Astrocyte (in vitro differentiated cells and primary cell): Measurements from ENCODE around the gene AAMDC. TPM values are rescaled to one million over a fixed set of nuclear protein-coding genes. Genes with fewer than 3 reads are reported as not detected.

Source experiments
- DNase-seq: peaks from one replicate; pipeline ENCODE4 v3.0.0-alpha.2; 2010; ENCODE audit warnings: low read depth
- FAIRE-seq: peaks from 2 replicates; lab custom pipeline; 2011; peaks lifted over from hg19 to GRCh38; lab: Jason Lieb, UNC
- H2AFZ ChIP-seq: 2 replicates; pipeline ENCODE4 v1.6.0; 2012; ENCODE audit warnings: low read depth, low read length, inconsistent platforms
- H3K27ac ChIP-seq: 2 replicates; pipeline ENCODE4 v1.5.1; 2011; ENCODE audit warnings: low read depth, low read length, inconsistent platforms
- H3K27me3 ChIP-seq: 2 replicates; pipeline ENCODE4 v1.6.0; 2011; ENCODE audit warnings: low read length, inconsistent platforms; ENCODE audit not compliant: insufficient read depth
- H3K36me3 ChIP-seq: 2 replicates; pipeline ENCODE4 v1.5.1; 2011; ENCODE audit warnings: low read length, inconsistent platforms; ENCODE audit not compliant: insufficient read depth
- H3K4me1 ChIP-seq: 2 replicates; pipeline ENCODE4 v1.5.1; 2011; ENCODE audit warnings: low read length, inconsistent platforms; ENCODE audit not compliant: insufficient read depth
- H3K4me2 ChIP-seq: 2 replicates; pipeline ENCODE4 v1.6.0; 2012; ENCODE audit warnings: low read length, inconsistent platforms
- H3K4me3 ChIP-seq: 2 replicates; pipeline ENCODE4 v1.5.1; 2011; ENCODE audit warnings: low read depth, mild to moderate bottlenecking, low read length, inconsistent platforms; ENCODE audit not compliant: insufficient read depth
- H3K79me2 ChIP-seq: 2 replicates; pipeline ENCODE4 v1.6.0; 2012; ENCODE audit warnings: mild to moderate bottlenecking, low read length, inconsistent platforms; ENCODE audit not compliant: insufficient read depth
- H3K9ac ChIP-seq: 2 replicates; pipeline ENCODE4 v1.6.0; 2012; ENCODE audit warnings: mild to moderate bottlenecking, low read length, inconsistent platforms
- H3K9me3 ChIP-seq: 2 replicates; pipeline ENCODE4 v1.5.1; 2012; ENCODE audit warnings: low read depth, mild to moderate bottlenecking, low read length, inconsistent platforms; ENCODE audit not compliant: insufficient read depth
- H4K20me1 ChIP-seq: 2 replicates; pipeline ENCODE4 v1.6.0; 2012; ENCODE audit warnings: low read length, inconsistent platforms; ENCODE audit not compliant: insufficient read depth
- H3K27ac Mint-ChIP-seq: one replicate; pipeline ENCODE4 v1.8.0; 2021; ENCODE audit warnings: mild to moderate bottlenecking, mixed read lengths; ENCODE audit not compliant: unreplicated experiment
- H3K27me3 Mint-ChIP-seq: one replicate; pipeline ENCODE4 v1.8.0; 2021; ENCODE audit warnings: low read depth, mixed read lengths; ENCODE audit not compliant: unreplicated experiment
- H3K36me3 Mint-ChIP-seq: one replicate; pipeline ENCODE4 v1.8.0; 2021; ENCODE audit warnings: low read depth, mixed read lengths; ENCODE audit not compliant: unreplicated experiment
- H3K4me1 Mint-ChIP-seq: one replicate; pipeline ENCODE4 v1.8.0; 2021; ENCODE audit warnings: low read depth, mixed read lengths; ENCODE audit not compliant: unreplicated experiment
- H3K4me3 Mint-ChIP-seq: one replicate; pipeline ENCODE4 v1.8.0; 2021; ENCODE audit warnings: mild to moderate bottlenecking, moderate library complexity, mixed read lengths; ENCODE audit not compliant: unreplicated experiment
- H3K9me3 Mint-ChIP-seq: one replicate; pipeline ENCODE4 v1.8.0; 2021; ENCODE audit warnings: mild to moderate bottlenecking, mixed read lengths; ENCODE audit not compliant: unreplicated experiment
- CTCF ChIP-seq: IDR thresholded peaks from 2 replicates; pipeline ENCODE4 v1.5.1; 2011; ENCODE audit warnings: low read depth, mild to moderate bottlenecking, inconsistent platforms, low read length, moderate library complexity; ENCODE audit not compliant: insufficient read depth
- EZH2 ChIP-seq: IDR thresholded peaks from 2 replicates; pipeline ENCODE4 v1.6.1; 2012; ENCODE audit warnings: mild to moderate bottlenecking, low read length, inconsistent platforms; ENCODE audit not compliant: insufficient read depth
- total RNA-seq: library from RNA; stranded (reverse); gene quantifications from 2 replicates; pipeline ENCODE4 v1.2.1, GENCODE V29; 2021

AAMDC gene
- total RNA-seq, 1 donor from 2014 or later, result 53.1 TPM

- Histone ChIP-seq H3K4me3 (no peak overlapping the region), H3K27me3 (no peaks in the 10 kb centered on the region), H3K36me3 (no peaks in the 10 kb centered on the region), H3K27ac (no peak overlapping the region), H3K4me1 (peaks cover 12% of the 10 kb centered on the region), H3K9me3 (no peaks in the 10 kb centered on the region), H2AFZ (no peak overlapping the region), H3K9ac (no peak overlapping the region), H4K20me1 (no peaks in the 10 kb centered on the region), H3K79me2 (no peaks in the 10 kb centered on the region), H3K4me2 (no peak overlapping the region)
- H3K36me3 Mint-ChIP-seq, result peaks cover 19% of the 10 kb centered on the region
- H3K4me3 Mint-ChIP-seq, result no peak overlapping the region
- no peak overlapping the region for H3K27ac Mint-ChIP-seq
- peak; percentile 59 for DNase-seq
- FAIRE-seq, result no peak
- peaks cover 22% of the 10 kb centered on the region for H3K4me1 Mint-ChIP-seq
- H3K9me3 Mint-ChIP-seq, result no peaks in the 10 kb centered on the region
- H3K27me3 Mint-ChIP-seq, result no peaks in the 10 kb centered on the region
- no peak for TF ChIP-seq CTCF
- no peak for TF ChIP-seq EZH2
Measured at GRCh38 chr11:77882396-77882795, 61.5 kb downstream of the AAMDC start.

- H3K27ac Mint-ChIP-seq, result peak overlapping the region; percentile 2
- no peak overlapping the region for H3K4me3 Mint-ChIP-seq
- Histone ChIP-seq H3K27me3 (no peaks in the 10 kb centered on the region), H3K4me3 (no peak overlapping the region), H4K20me1 (no peaks in the 10 kb centered on the region), H3K27ac (peak overlapping the region; percentile 34), H3K9me3 (no peaks in the 10 kb centered on the region), H3K36me3 (no peaks in the 10 kb centered on the region), H3K9ac (no peak overlapping the region), H2AFZ (no peak overlapping the region), H3K4me1 (peaks cover 8% of the 10 kb centered on the region), H3K4me2 (no peak overlapping the region), H3K79me2 (no peaks in the 10 kb centered on the region)
- FAIRE-seq (no peak), DNase-seq (peak; percentile 81)
- H3K9me3 Mint-ChIP-seq, result peaks cover 2% of the 10 kb centered on the region
- H3K4me1 Mint-ChIP-seq, result peaks cover 18% of the 10 kb centered on the region
- peaks cover 20% of the 10 kb centered on the region for H3K36me3 Mint-ChIP-seq
- TF ChIP-seq CTCF, result no peak
- TF ChIP-seq EZH2, result no peak
- no peaks in the 10 kb centered on the region for H3K27me3 Mint-ChIP-seq
Measured at GRCh38 chr11:77883775-77884174, 62.8 kb downstream of the AAMDC start.

GRCh38 chr11:77884186-77884828 lies 63.4 kb downstream of the AAMDC start:
- TF ChIP-seq EZH2, result no peak
- TF ChIP-seq CTCF, result no peak

More at GRCh38 chr11:77884186-77884828, 63.4 kb downstream of the AAMDC start:
- FAIRE-seq (no peak), DNase-seq (peak; percentile 92)
- Mint-ChIP-seq H3K4me3 (no peak overlapping the region), H3K27ac (no peak overlapping the region), H3K36me3 (peaks cover 19% of the 10 kb centered on the region), H3K9me3 (peaks cover 3% of the 10 kb centered on the region), H3K4me1 (peaks cover 12% of the 10 kb centered on the region), H3K27me3 (no peaks in the 10 kb centered on the region)
- peaks cover 8% of the 10 kb centered on the region for H3K4me1 ChIP-seq
- H3K9me3 ChIP-seq, result no peaks in the 10 kb centered on the region
- H3K9ac ChIP-seq, result no peak overlapping the region
- H3K79me2 ChIP-seq, result no peaks in the 10 kb centered on the region
- no peak overlapping the region for H3K4me2 ChIP-seq
- peak overlapping the region; percentile 34 for H3K27ac ChIP-seq
- no peak overlapping the region for H2AFZ ChIP-seq
- H4K20me1 ChIP-seq, result no peaks in the 10 kb centered on the region
- no peaks in the 10 kb centered on the region for H3K27me3 ChIP-seq
- H3K36me3 ChIP-seq, result no peaks in the 10 kb centered on the region
- no peak overlapping the region for H3K4me3 ChIP-seq
